Measurements from ENCODE around the gene NSMF. TPM values are rescaled to one million over a fixed set of nuclear protein-coding genes. Genes with fewer than 3 reads are reported as not detected.
A peak's percentile ranks its signal among the peaks of the same experiment; 100 is the strongest.

NSMF gene
- total RNA-seq, 1 donor from 2014 or later: 68.6 TPM

DNA sequence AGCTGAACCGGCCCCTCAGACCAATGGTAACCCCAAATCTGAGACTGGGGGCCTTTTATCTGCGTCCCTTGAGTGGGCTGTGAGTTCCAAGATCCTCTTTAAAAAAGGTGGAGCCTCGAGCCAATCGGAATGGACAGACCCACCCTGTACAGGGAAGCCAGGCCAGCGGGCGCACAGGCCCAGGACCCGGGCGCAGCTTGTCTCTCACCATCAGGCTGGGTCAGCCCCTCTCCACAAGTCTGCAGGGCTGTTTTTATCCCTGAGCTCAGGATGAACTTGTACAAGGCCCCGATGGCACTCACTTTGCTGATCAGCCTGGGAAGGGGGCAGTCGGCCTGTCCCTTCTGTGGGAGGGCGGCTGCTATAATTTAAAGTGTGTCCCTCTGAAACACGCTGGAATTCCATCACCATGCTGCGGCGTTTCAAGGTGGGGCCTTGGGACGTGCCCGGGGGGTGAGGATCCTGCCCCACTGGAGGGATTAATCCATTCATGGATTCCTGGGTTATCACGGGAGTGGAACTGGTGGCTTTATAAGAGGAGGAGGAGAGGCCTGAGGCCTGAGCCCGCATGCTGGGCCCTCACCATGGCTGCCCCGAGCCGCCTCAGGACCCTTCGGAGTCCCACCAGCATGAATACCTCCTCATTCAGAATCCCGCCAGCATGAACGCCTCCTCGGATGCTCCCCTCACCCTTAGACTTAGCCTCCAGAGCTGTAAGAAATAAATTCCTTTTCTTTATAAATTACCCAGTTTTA is 50.3 kb downstream of the NSMF start:
- Mint-ChIP-seq H3K27ac (no peak overlapping the region), H3K36me3 (ENCODE audit: low read depth) (no peaks in the 10 kb centered on the region), H3K27me3 (peaks cover 4% of the 10 kb centered on the region), H3K4me1 (peaks cover 6% of the 10 kb centered on the region), H3K9me3 (no peaks in the 10 kb centered on the region), H3K4me3 (no peak overlapping the region)
- intact Hi-C loops (cut with micrococcal nuclease): no loop called here
- no peak for DNase-seq

DNA sequence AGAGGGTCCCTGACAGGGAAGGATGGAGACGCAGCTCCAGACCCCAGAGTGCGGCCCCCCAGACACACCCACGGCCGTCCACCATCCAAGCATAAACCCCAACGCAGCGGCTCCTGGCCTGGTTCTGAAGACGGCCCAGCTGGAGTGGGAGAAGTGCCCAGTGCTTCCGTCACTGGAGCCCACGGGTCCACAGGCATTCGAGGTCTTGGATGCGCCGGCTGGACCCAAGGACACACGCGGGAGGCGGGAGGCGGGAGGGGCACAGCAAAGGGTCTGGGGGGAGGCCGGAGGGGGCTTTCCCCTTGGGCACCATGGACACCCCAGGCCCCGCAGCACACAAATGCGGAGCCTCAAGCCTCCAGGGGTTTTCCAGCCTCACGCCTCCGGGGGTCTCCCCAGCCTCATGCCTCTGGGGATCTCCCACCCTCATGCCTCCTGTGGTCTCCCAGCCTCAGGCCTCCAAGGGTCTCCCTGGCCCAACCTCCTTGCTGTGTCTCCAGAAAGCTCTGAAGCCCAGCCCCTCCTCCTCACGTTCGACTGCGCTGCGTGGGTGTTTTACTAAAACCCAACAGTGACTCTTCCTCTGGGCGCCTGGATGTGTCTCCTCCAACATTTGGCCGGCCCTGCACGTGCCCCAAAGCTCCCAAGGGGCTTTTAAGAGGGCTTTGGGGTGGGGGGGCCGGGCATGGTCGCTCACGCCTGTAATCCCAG is 51.4 kb downstream of the NSMF start:
- peaks cover 3% of the 10 kb centered on the region for H3K4me1 Mint-ChIP-seq
- no peak overlapping the region for H3K27ac Mint-ChIP-seq
- no peaks in the 10 kb centered on the region for H3K9me3 Mint-ChIP-seq
- H3K4me3 Mint-ChIP-seq: no peak overlapping the region
- no peak for DNase-seq
- H3K36me3 Mint-ChIP-seq (ENCODE audit: low read depth): no peaks in the 10 kb centered on the region
- peaks cover 4% of the 10 kb centered on the region for H3K27me3 Mint-ChIP-seq
- intact Hi-C loops (cut with micrococcal nuclease): loop anchor here (2.0 kb wide), 1 partner anchor 113 kb away; no protein-coding TSS in a partner anchor

DNA sequence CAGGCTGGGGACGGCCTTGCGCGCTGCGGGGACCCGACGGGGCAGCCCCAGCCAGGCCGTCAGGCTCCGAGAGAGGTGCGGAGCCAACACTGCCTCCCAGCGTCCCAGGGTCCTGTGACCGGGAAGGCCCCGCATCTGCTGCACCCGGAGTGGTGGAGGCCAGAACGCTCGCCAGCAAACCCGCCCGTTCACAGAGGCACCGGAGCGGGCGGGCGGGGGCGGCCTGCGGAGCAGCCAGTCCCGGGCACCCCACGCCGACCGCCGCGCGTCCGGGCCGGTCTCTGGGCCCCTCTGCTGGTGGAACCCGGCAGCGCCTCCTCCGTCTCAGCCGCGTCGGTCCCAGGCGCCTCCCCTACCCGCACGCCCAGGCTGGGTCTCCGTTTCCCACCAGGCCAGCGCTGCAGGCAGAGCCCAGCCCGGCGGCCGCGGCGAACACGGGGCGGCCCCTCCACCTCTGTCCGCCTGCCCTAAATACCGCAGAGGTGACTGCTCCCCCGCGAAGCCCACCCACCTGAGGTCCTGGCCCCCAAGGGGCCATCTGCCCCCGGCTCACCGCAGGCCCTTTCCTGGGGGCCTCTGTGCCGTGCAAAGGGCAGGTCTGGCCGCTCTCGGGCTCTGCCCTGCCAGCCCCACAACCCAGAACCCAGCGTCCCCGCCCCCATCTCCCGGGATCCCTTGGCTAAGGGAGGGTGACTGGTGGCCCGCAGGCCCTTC is 52.1 kb downstream of the NSMF start:
- peak; percentile 93 for DNase-seq
- intact Hi-C loops (cut with micrococcal nuclease): loop anchor here (2.0 kb wide), 1 partner anchor 112 kb away; no protein-coding TSS in a partner anchor
- peaks cover 3% of the 10 kb centered on the region for H3K4me1 Mint-ChIP-seq

DNA sequence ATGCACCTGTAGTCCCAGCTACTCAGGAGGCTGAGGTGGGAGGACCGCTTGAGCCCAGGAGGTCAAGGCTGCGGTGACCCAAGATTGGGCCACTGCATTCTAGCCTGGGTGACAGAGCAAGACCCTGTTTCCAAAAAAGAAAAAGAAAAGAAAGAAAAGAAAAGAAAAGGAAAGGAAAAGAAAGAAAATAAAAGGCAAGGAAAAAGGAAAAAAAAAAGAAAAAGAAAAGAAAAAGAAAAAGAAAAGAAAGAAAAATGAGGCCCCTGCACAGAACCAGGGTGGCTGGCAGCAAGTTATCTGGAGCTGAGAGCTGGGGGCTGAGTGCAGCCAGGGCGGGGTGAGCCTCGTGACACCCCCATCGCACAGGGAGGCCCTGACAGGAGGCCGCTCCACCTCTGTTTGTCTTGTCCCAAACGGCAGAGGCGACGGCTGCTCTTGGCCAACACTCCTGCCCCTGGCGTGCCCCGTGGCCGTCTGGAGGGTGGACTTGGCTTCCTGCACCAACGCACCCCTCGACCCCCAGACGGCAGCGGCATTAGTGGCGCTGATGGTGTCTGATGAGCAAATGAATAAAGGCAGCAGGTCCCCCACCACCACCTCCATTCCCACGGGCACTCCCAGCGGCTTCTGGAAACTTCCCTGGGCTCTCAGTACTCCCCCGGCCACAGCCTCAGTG is 52.9 kb downstream of the NSMF start:
- Mint-ChIP-seq H3K9me3 (no peaks in the 10 kb centered on the region), H3K36me3 (ENCODE audit: low read depth) (peaks cover 5% of the 10 kb centered on the region), H3K27ac (no peak overlapping the region), H3K4me1 (peaks cover 3% of the 10 kb centered on the region), H3K4me3 (peak overlapping the region; percentile 37), H3K27me3 (peaks cover 4% of the 10 kb centered on the region)
- intact Hi-C loops (cut with micrococcal nuclease): loop anchor here (2.0 kb wide), 1 partner anchor 111 kb away; no protein-coding TSS in a partner anchor
- DNase-seq: no peak

More for the DNA sequence above, 52.1 kb downstream of the NSMF start:
- no peak overlapping the region for H3K4me3 Mint-ChIP-seq
- H3K9me3 Mint-ChIP-seq: no peaks in the 10 kb centered on the region
- peaks cover 5% of the 10 kb centered on the region for H3K36me3 Mint-ChIP-seq (ENCODE audit: low read depth)
- no peak overlapping the region for H3K27ac Mint-ChIP-seq
- H3K27me3 Mint-ChIP-seq: peaks cover 4% of the 10 kb centered on the region

DNA sequence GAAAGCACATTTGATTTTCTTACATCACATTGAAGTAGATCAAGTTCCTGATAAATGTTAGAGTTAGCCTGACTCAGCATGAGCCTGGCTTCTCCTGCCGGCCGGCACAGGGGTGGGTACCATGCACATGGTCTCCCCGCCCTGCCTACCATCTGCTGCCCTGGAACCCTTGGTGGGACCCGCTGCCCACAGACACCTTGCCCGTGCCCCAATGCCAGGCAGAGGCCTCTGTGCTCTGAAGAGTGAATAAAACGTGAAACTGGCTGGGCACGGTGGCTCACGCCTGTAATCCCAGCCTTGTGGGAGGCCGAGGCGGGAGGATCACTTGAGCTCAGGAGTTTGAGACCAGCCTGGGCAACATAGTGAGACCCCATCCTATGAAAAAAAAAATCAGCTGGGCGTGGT is 53.5 kb downstream of the NSMF start:
- H3K27me3 Mint-ChIP-seq: peaks cover 4% of the 10 kb centered on the region
- H3K4me1 Mint-ChIP-seq: peaks cover 3% of the 10 kb centered on the region
- no peak for DNase-seq
- H3K36me3 Mint-ChIP-seq (ENCODE audit: low read depth): peaks cover 5% of the 10 kb centered on the region
- no peak overlapping the region for H3K4me3 Mint-ChIP-seq
- no peak overlapping the region for H3K27ac Mint-ChIP-seq
- H3K9me3 Mint-ChIP-seq: no peaks in the 10 kb centered on the region
- intact Hi-C loops (cut with micrococcal nuclease): loop anchor here (2.0 kb wide), 1 partner anchor 111 kb away; no protein-coding TSS in a partner anchor

DNA sequence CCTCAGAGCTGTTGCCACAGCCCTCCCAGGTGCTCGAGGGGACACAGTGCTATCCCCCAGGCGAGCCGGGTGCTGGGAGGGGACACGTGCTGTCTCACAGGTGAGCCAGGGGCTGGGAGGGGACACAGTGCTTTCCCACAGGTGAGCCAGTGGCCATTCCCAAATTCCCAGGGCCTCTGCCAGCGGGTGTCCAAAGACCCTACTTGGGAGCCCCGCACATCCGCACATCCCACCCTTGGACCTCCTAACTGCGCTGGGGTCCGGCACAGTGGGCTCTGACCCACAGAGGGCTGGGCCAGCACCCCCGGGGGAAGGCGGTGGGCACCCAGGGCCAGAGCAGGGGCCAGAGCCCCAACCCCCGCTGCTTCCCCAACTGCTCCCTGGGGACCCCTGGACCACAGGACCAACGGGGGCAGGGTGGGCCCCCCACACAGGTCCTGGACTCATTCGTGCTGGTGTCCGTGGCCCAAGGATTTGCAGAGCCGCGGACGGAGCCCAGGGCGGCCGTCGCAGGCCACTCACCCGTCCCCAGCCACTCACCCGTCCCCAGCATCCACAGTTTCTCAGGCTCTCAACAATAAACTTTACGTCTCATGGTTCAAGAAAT is 54.1 kb downstream of the NSMF start:
- intact Hi-C loops (cut with micrococcal nuclease): no loop called here
- Mint-ChIP-seq H3K36me3 (ENCODE audit: low read depth) (peaks cover 5% of the 10 kb centered on the region), H3K27me3 (peaks cover 4% of the 10 kb centered on the region), H3K9me3 (no peaks in the 10 kb centered on the region), H3K4me3 (no peak overlapping the region), H3K27ac (no peak overlapping the region), H3K4me1 (peaks cover 2% of the 10 kb centered on the region)
- DNase-seq: no peak

DNA sequence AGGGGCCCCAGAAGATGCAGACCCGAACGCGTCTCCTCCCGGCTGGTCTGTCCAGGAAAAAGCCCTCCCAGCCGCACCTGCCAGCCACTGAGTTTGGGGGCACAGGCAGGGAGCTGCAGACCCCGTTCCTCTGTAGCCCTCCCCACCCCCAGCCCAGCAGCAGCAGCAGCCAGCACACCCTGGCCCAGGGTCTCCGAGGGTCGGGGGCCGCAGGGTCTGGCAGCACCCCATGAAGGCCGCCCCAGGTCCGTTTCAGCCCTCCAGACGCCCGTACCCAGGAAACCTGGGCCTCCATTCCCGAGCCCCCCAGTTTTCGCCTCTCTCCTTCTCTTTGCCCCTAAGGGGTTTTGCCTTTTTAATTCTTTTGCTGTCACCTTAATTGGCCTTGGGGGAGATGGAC is 55.9 kb downstream of the NSMF start:
- H3K27ac Mint-ChIP-seq: no peak overlapping the region
- intact Hi-C loops (cut with micrococcal nuclease): no loop called here
- peaks cover 5% of the 10 kb centered on the region for H3K36me3 Mint-ChIP-seq (ENCODE audit: low read depth)
- no peaks in the 10 kb centered on the region for H3K9me3 Mint-ChIP-seq
- no peaks in the 10 kb centered on the region for H3K4me1 Mint-ChIP-seq
- no peak for DNase-seq
- H3K27me3 Mint-ChIP-seq: peaks cover 4% of the 10 kb centered on the region
- no peak overlapping the region for H3K4me3 Mint-ChIP-seq

DNA sequence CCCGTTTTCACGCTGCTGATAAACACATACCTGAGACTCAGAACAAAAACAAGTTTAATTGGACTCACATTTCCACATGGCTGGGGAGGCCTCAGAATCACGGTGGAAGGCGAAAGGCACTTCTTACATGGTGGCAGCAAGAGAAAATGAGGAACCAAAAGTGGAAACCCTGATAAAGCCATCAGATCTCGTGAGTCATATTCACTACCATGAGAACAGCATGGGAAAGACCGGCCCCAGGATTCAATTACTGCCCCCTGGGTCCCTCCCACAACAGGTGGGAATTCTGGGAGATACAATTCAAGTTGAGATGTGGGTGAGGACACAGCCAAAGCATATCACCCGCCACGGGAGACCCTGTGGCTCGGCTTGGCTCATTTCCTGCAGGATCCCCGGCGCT is 56.4 kb downstream of the NSMF start:
- Mint-ChIP-seq H3K36me3 (ENCODE audit: low read depth) (peaks cover 5% of the 10 kb centered on the region), H3K4me1 (peaks cover 2% of the 10 kb centered on the region), H3K4me3 (no peak overlapping the region), H3K27ac (no peak overlapping the region), H3K27me3 (peaks cover 4% of the 10 kb centered on the region), H3K9me3 (no peaks in the 10 kb centered on the region)
- DNase-seq: no peak
- intact Hi-C loops (cut with micrococcal nuclease): no loop called here

DNA sequence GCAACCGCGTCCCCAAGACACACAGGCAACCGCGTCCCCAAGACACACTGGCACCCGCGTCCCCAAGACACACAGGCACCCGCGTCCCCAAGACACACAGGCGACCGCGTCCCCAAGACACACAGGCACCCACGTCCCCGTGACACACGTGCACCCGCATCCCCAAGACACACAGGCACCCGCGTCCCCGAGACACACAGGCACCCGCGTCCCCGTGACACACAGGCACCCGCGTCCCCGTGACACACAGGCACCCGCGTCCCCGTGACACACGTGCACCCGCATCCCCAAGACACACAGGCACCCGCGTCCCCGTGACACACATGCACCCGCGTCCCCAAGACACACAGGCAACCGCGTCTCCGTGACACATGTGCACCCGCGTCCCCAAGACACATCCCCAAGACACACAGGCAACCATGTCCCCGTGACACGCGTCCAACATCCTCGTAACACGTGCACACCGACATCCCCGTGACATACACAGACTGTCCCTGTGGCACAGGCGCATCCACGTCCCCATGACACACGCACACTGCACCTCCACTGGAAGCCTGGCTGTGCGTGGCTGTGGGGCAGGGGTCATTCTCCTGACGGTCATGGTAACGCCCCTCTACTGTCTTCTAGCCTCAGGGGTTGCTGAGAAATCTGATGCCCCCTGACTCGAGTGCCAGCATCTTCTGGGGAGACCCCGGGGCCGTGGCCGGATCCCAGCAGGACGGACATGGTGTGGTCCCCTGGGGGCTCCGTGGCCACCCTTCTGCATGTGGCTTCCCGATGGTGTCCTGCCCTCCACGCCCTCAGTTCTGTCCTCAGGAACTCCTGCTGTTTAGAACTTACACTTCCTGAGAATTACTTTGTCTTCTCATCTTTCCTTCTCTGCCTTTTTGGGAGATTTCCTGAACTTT is 60.3 kb downstream of the NSMF start:
- H3K4me1 Mint-ChIP-seq: peaks cover 8% of the 10 kb centered on the region
- no peaks in the 10 kb centered on the region for H3K9me3 Mint-ChIP-seq
- no peaks in the 10 kb centered on the region for H3K27me3 Mint-ChIP-seq
- no peak overlapping the region for H3K27ac Mint-ChIP-seq
- no peak overlapping the region for H3K4me3 Mint-ChIP-seq
- intact Hi-C loops (cut with micrococcal nuclease): no loop called here
- no peak for DNase-seq
- peaks cover 5% of the 10 kb centered on the region for H3K36me3 Mint-ChIP-seq (ENCODE audit: low read depth)

DNA sequence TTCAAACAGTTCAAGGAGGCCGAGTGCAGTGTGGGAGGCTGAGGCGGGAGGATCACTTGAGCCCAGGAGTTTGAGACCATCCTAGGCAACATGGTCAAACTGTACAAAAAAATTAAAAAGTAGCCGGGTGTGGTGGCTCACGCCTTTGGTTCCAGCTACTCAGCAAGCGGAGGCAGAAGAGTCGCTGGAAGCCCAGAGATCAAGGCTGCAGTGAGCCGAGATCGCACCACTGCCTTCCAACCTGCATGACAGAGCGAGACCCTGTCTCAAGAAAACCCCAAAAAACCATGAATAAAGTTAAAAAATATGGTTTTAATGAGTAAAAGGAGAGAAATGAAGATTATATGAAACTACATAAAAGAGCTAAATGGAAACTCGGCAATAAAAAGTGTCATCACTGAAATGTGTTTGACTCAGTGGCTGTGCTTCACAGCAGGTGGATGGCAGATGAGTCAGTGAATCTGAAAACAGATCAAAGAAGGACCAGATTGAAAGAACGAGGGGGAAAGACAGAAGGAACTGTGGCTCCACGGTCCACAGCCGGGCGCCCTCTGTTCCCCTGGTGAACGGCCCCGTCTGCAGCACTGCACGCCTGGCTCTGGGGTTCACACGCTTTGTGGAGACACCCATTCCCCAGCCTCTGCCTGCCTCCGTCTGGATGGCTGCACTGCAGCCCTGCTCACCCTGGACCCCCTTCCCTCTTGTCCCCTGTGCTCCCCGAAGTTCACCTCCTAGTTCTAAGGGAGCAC is 61.3 kb downstream of the NSMF start:
- peaks cover 8% of the 10 kb centered on the region for H3K4me1 Mint-ChIP-seq
- H3K4me3 Mint-ChIP-seq: no peak overlapping the region
- H3K27me3 Mint-ChIP-seq: no peaks in the 10 kb centered on the region
- H3K9me3 Mint-ChIP-seq: no peaks in the 10 kb centered on the region
- peaks cover 5% of the 10 kb centered on the region for H3K36me3 Mint-ChIP-seq (ENCODE audit: low read depth)
- intact Hi-C loops (cut with micrococcal nuclease): no loop called here
- H3K27ac Mint-ChIP-seq: peak overlapping the region; percentile 9
- DNase-seq: no peak

All from activated CD4-positive, alpha-beta T cell treated with anti-CD3 and anti-CD28 coated beads, Interleukin-2, amount 10 ng/mL, durations not matched to agents 24 days and 14 days (primary cell).